ENCODE results near the gene CORIN.

GRCh38 chr4:47696823-47697222 lies 141.0 kb downstream of the CORIN start:
- TF ChIP-seq CTCF (IDR thresholded peaks at IDR 0.05; ENCODE audit: poor library complexity, severe bottlenecking) = no peak
- TF ChIP-seq EP300 (conservative IDR thresholded peaks at IDR 0.05; ENCODE audit: poor library complexity, severe bottlenecking) = no peak
- no peak for TF ChIP-seq RAD21 (conservative IDR thresholded peaks at IDR 0.05)
- no peak for TF ChIP-seq EZH2 (IDR thresholded peaks at IDR 0.05; ENCODE audit: borderline replicate concordance, insufficient read depth, low read length, poor library complexity, severe bottlenecking)
- no peak for TF ChIP-seq POLR2AphosphoS5 (IDR thresholded peaks at IDR 0.05)
- TF ChIP-seq, protein P1, sequence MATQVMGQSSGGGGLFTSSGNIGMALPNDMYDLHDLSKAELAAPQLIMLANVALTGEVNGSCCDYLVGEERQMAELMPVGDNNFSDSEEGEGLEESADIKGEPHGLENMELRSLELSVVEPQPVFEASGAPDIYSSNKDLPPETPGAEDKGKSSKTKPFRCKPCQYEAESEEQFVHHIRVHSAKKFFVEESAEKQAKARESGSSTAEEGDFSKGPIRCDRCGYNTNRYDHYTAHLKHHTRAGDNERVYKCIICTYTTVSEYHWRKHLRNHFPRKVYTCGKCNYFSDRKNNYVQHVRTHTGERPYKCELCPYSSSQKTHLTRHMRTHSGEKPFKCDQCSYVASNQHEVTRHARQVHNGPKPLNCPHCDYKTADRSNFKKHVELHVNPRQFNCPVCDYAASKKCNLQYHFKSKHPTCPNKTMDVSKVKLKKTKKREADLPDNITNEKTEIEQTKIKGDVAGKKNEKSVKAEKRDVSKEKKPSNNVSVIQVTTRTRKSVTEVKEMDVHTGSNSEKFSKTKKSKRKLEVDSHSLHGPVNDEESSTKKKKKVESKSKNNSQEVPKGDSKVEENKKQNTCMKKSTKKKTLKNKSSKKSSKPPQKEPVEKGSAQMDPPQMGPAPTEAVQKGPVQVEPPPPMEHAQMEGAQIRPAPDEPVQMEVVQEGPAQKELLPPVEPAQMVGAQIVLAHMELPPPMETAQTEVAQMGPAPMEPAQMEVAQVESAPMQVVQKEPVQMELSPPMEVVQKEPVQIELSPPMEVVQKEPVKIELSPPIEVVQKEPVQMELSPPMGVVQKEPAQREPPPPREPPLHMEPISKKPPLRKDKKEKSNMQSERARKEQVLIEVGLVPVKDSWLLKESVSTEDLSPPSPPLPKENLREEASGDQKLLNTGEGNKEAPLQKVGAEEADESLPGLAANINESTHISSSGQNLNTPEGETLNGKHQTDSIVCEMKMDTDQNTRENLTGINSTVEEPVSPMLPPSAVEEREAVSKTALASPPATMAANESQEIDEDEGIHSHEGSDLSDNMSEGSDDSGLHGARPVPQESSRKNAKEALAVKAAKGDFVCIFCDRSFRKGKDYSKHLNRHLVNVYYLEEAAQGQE (IDR thresholded peaks at IDR 0.05; ENCODE audit: borderline replicate concordance) = no peak
- no peak for TF ChIP-seq MXI1 (conservative IDR thresholded peaks at IDR 0.05; ENCODE audit: poor library complexity, severe bottlenecking)
- no peak for TF ChIP-seq SMC3 (conservative IDR thresholded peaks at IDR 0.05; ENCODE audit: poor library complexity)
